Measurements from ENCODE around the gene IFT20. TPM values are rescaled to one million over a fixed set of nuclear protein-coding genes. Genes with fewer than 3 reads are reported as not detected.

Gene IFT20
- total RNA-seq, 4 donors from 2014 or later: 7.2 to 46.0 (median 32.4) TPM

- Histone ChIP-seq H3K36me3 (no peaks in the 10 kb centered on the region), H3K27me3 (no peaks in the 10 kb centered on the region), H3K4me3 (no peak overlapping the region), H3K9me3 (no peaks in the 10 kb centered on the region), H3K4me1 (peaks cover 7 to 23% (median 19%) of the 10 kb centered on the region in 4 donors), H3K27ac (no peak overlapping the region)
- intact Hi-C loops (cut with DNase I; ENCODE audit: low total_unique reads) (no loop called here), in situ Hi-C loops (cut with MboI; ENCODE audit: low pct_ligation_motif_present in 1 of 4, low pct_unique_long_range_greater_than_20kb in 1 of 4, low sequenced_read_pairs in 3 of 4) (no loop called here)
- TF ChIP-seq EP300 (IDR thresholded peaks at IDR 0.05; ENCODE audit: low read depth): no peak
- TF ChIP-seq, protein P1, sequence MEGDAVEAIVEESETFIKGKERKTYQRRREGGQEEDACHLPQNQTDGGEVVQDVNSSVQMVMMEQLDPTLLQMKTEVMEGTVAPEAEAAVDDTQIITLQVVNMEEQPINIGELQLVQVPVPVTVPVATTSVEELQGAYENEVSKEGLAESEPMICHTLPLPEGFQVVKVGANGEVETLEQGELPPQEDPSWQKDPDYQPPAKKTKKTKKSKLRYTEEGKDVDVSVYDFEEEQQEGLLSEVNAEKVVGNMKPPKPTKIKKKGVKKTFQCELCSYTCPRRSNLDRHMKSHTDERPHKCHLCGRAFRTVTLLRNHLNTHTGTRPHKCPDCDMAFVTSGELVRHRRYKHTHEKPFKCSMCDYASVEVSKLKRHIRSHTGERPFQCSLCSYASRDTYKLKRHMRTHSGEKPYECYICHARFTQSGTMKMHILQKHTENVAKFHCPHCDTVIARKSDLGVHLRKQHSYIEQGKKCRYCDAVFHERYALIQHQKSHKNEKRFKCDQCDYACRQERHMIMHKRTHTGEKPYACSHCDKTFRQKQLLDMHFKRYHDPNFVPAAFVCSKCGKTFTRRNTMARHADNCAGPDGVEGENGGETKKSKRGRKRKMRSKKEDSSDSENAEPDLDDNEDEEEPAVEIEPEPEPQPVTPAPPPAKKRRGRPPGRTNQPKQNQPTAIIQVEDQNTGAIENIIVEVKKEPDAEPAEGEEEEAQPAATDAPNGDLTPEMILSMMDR (IDR thresholded peaks at IDR 0.05): no peak
- no peak for TF ChIP-seq POLR2AphosphoS5 (IDR thresholded peaks at IDR 0.05)
- no peak for TF ChIP-seq POLR2A (IDR thresholded peaks at IDR 0.05)
- no peak for DNase-seq
- 94 to 100% methylated on average over 2 to 4 of the region's 4 CpGs for WGBS, 2 donors (ENCODE audit: low coverage in 1 of 2)
These were observed 19.2 kb downstream of the IFT20 start for GRCh38 chr17:28315846-28316705.

DNA sequence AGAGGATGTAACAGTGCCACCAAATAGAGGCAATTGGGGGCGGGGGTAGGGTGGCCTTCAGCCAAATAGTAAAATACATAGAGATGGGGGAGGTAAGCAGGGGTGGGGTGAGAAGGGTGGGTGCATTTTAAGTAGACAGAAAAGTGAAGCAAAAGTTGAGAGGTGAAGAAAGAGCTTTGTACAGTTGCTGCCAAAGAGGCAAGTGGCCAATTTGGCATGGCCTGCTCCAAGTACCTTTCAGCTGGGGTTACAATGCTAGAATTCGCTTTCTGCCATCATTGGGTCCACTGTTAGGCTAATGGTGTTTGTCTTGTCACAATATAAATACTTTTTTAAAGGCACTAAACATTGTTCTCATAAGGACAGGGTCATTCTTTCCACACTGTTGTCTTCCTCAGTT lies 21.4 kb downstream of the IFT20 start:
- in situ Hi-C loops (cut with MboI; ENCODE audit: low pct_ligation_motif_present in 1 of 4, low pct_unique_long_range_greater_than_20kb in 1 of 4, low sequenced_read_pairs in 3 of 4): no loop called here
- Histone ChIP-seq H3K9me3 (no peaks in the 10 kb centered on the region), H3K36me3 (no peaks in the 10 kb centered on the region), H3K27me3 (no peaks in the 10 kb centered on the region), H3K27ac (no peak overlapping the region), H3K4me1 (peaks cover 7 to 9% (median 8%) of the 10 kb centered on the region in 4 donors), H3K4me3 (no peak overlapping the region)
- TF ChIP-seq EP300 (IDR thresholded peaks at IDR 0.05; ENCODE audit: low read depth) (no peak), POLR2A (IDR thresholded peaks at IDR 0.05) (no peak), POLR2AphosphoS5 (IDR thresholded peaks at IDR 0.05) (no peak)
- TF ChIP-seq, protein P1 (IDR thresholded peaks at IDR 0.05): no peak
- 60 to 88% methylated on average over 2 of the region's 2 CpGs for WGBS, 2 donors (ENCODE audit: low coverage in 1 of 2)
- no peak for DNase-seq
- intact Hi-C loops (cut with DNase I; ENCODE audit: low total_unique reads): no loop called here

DNA sequence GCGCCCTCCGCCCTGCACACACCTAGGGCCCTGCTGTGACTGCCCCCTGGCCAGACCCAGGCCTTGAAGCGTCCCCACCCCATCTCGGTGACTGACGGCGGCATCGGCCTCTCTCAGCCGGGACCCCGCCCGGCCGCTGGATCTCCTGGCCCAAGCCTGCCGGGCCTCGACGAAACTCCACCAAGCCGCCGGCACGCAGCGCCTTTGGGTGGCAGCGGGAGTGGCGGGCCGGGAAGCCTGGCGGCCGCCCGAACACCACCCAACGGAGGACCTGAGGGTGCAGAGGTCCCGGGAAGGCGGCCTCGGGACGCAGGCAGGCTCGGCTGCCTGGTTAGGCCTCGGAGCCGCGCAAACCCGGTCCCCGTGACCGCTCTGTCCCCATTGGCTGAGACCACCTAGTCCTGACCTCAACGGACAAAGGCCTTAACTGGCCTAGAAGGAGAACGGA lies 28.3 kb downstream of the IFT20 start:
- WGBS, 2 donors (ENCODE audit: low coverage in 1 of 2): 68% methylated on average over 20 of the region's 38 CpGs; no CpG with 5 or more reads in 1 of the 2 donors
- in situ Hi-C loops (cut with MboI; ENCODE audit: low pct_ligation_motif_present in 1 of 4, low pct_unique_long_range_greater_than_20kb in 1 of 4, low sequenced_read_pairs in 3 of 4): no loop called here

DNA sequence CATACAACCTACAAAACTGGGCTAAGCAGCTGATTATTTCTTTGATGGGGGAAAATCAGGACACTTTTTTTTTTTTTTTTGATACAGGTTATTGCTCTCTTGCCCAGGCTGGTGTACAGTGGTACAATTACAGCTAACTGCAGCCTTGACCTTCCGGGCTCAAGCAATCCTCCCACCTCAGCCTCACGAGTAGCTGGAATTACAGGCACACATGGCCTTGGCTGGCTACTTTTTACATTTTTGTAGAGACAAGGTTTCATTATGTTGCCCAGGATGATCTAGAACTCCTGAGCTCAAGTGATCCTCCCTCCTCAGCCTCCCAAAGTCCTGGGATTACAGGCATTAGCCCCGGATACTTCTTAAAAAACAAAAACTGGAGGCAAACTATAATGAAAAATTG lies 36.8 kb downstream of the IFT20 start:
- in situ Hi-C loops (cut with MboI; ENCODE audit: low pct_ligation_motif_present in 1 of 4, low pct_unique_long_range_greater_than_20kb in 1 of 4, low sequenced_read_pairs in 3 of 4): no loop called here
- no peaks in the 10 kb centered on the region for H3K4me1 ChIP-seq

More for the DNA sequence above, 28.3 kb downstream of the IFT20 start:
- H3K4me1 ChIP-seq: no peaks in the 10 kb centered on the region
- no peak overlapping the region for H3K27ac ChIP-seq
- no peaks in the 10 kb centered on the region for H3K9me3 ChIP-seq
- TF ChIP-seq EP300 (IDR thresholded peaks at IDR 0.05; ENCODE audit: low read depth) (no peak), POLR2AphosphoS5 (IDR thresholded peaks at IDR 0.05) (no peak), POLR2A (IDR thresholded peaks at IDR 0.05) (no peak)
- TF ChIP-seq, protein P1 (IDR thresholded peaks at IDR 0.05): no peak
- H3K4me3 ChIP-seq: no peak overlapping the region
- peaks cover 33% of the 10 kb centered on the region for H3K27me3 ChIP-seq
- intact Hi-C loops (cut with DNase I; ENCODE audit: low total_unique reads): no loop called here
- H3K36me3 ChIP-seq: no peaks in the 10 kb centered on the region
- DNase-seq: no peak

More for the DNA sequence above, 36.8 kb downstream of the IFT20 start:
- Histone ChIP-seq H3K27ac (no peak overlapping the region), H3K9me3 (no peaks in the 10 kb centered on the region), H3K36me3 (no peaks in the 10 kb centered on the region), H3K4me3 (no peak overlapping the region), H3K27me3 (peaks cover 3% of the 10 kb centered on the region)
- no peak for DNase-seq
- TF ChIP-seq POLR2AphosphoS5 (IDR thresholded peaks at IDR 0.05) (no peak), EP300 (IDR thresholded peaks at IDR 0.05; ENCODE audit: low read depth) (no peak), POLR2A (IDR thresholded peaks at IDR 0.05) (no peak)
- TF ChIP-seq, protein P1 (IDR thresholded peaks at IDR 0.05): no peak
- 81 to 82% methylated on average over 3 of the region's 3 CpGs for WGBS, 2 donors (ENCODE audit: low coverage in 1 of 2)
- intact Hi-C loops (cut with DNase I; ENCODE audit: low total_unique reads): no loop called here
